Chondrocyte (in vitro differentiated cells): ENCODE data around the gene NR6A1. TPM values are rescaled to one million over a fixed set of nuclear protein-coding genes. Genes with fewer than 3 reads are reported as not detected.

Source experiments
- DNase-seq: peaks from one replicate; pipeline ENCODE4 v3.0.0; 2021; ENCODE audit warnings: mixed read lengths, low spot score
- H3K27ac Mint-ChIP-seq: one replicate; pipeline ENCODE4 v1.8.0; 2021; ENCODE audit warnings: mild to moderate bottlenecking, moderate library complexity, mixed read lengths; ENCODE audit not compliant: unreplicated experiment
- H3K27me3 Mint-ChIP-seq: 2 replicates; pipeline ENCODE4 v1.8.0; 2021; ENCODE audit warnings: low read depth, mixed read lengths
- H3K36me3 Mint-ChIP-seq: 2 replicates; pipeline ENCODE4 v1.8.0; 2021; ENCODE audit warnings: low read depth, mixed read lengths
- H3K4me1 Mint-ChIP-seq: 2 replicates; pipeline ENCODE4 v1.8.0; 2021; ENCODE audit warnings: low read depth, mild to moderate bottlenecking, mixed read lengths
- H3K4me3 Mint-ChIP-seq: one replicate; pipeline ENCODE4 v1.8.0; 2021; ENCODE audit warnings: mild to moderate bottlenecking, moderate library complexity, mixed read lengths; ENCODE audit not compliant: unreplicated experiment
- H3K9me3 Mint-ChIP-seq: 2 replicates; pipeline ENCODE4 v1.8.0; 2021; ENCODE audit warnings: low read depth, mixed read lengths
- CTCF ChIP-seq: fragments of 200-600 bp; sonication (generic); IDR thresholded peaks from 2 replicates; pipeline ENCODE4 v1.5.0; 2021; ENCODE audit warnings: antibody characterized with exemption, mild to moderate bottlenecking, moderate library complexity
- total RNA-seq: library from RNA; stranded (reverse); gene quantifications from 3 replicates; pipeline ENCODE4 v1.2.1, GENCODE V29; 2021

NR6A1 gene
- total RNA-seq, 1 donor from 2014 or later = 0.77 TPM

- Mint-ChIP-seq H3K27me3 (no peaks in the 10 kb centered on the region), H3K4me3 (no peak overlapping the region), H3K36me3 (peaks cover 19% of the 10 kb centered on the region), H3K27ac (no peak overlapping the region), H3K9me3 (no peaks in the 10 kb centered on the region), H3K4me1 (peaks cover 21% of the 10 kb centered on the region)
- no peak for DNase-seq
- no peak for TF ChIP-seq CTCF
These were observed 29.5 kb upstream of the NR6A1 start for GRCh38 chr9:124800306-124801259.

GRCh38 chr9:124799274-124800006 lies 28.3 kb upstream of the NR6A1 start:
- H3K36me3 Mint-ChIP-seq = peaks cover 13% of the 10 kb centered on the region

GRCh38 chr9:124797343-124798103 lies 26.4 kb upstream of the NR6A1 start:
- Mint-ChIP-seq H3K4me1 (peaks cover 39% of the 10 kb centered on the region), H3K9me3 (no peaks in the 10 kb centered on the region), H3K27me3 (no peaks in the 10 kb centered on the region), H3K36me3 (peaks cover 17% of the 10 kb centered on the region), H3K4me3 (no peak overlapping the region), H3K27ac (no peak overlapping the region)
- TF ChIP-seq CTCF = no peak
- no peak for DNase-seq

More at GRCh38 chr9:124799274-124800006, 28.3 kb upstream of the NR6A1 start:
- no peak for DNase-seq
- Mint-ChIP-seq H3K4me1 (peaks cover 26% of the 10 kb centered on the region), H3K9me3 (no peaks in the 10 kb centered on the region), H3K27ac (no peak overlapping the region), H3K4me3 (no peak overlapping the region), H3K27me3 (no peaks in the 10 kb centered on the region)
- no peak for TF ChIP-seq CTCF

GRCh38 chr9:124795881-124796431 lies 24.8 kb upstream of the NR6A1 start:
- Mint-ChIP-seq H3K4me1 (peaks cover 42% of the 10 kb centered on the region), H3K9me3 (no peaks in the 10 kb centered on the region), H3K4me3 (no peak overlapping the region), H3K36me3 (peaks cover 17% of the 10 kb centered on the region), H3K27ac (peak overlapping the region; percentile 12), H3K27me3 (no peaks in the 10 kb centered on the region)
- TF ChIP-seq CTCF = no peak
- no peak for DNase-seq
